Measurements from ENCODE around the gene CTDSPL.

Gene CTDSPL

GRCh38 chr3:38001456-38002081 lies 139.9 kb downstream of the CTDSPL start:
- DNase-seq = no peak
- Mint-ChIP-seq H3K9me3 (no peaks in the 10 kb centered on the region), H3K36me3 (ENCODE audit: low read depth) (peaks cover 7% of the 10 kb centered on the region), H3K4me1 (peaks cover 27% of the 10 kb centered on the region), H3K4me3 (no peak overlapping the region), H3K27ac (no peak overlapping the region), H3K27me3 (no peaks in the 10 kb centered on the region)
- no peak for ATAC-seq

- DNase-seq = no peak
- H3K27me3 Mint-ChIP-seq = no peaks in the 10 kb centered on the region
- H3K4me1 Mint-ChIP-seq = peaks cover 23% of the 10 kb centered on the region
- H3K27ac Mint-ChIP-seq = no peak overlapping the region
- no peak overlapping the region for H3K4me3 Mint-ChIP-seq
- peaks cover 4% of the 10 kb centered on the region for H3K36me3 Mint-ChIP-seq (ENCODE audit: low read depth)
- no peak for ATAC-seq
- no peaks in the 10 kb centered on the region for H3K9me3 Mint-ChIP-seq
Measured at GRCh38 chr3:38002291-38002876, 140.7 kb downstream of the CTDSPL start.

GRCh38 chr3:38002940-38003339 lies 141.3 kb downstream of the CTDSPL start:
- H3K9me3 Mint-ChIP-seq = no peaks in the 10 kb centered on the region
- ATAC-seq (no peak), DNase-seq (no peak)
- H3K4me1 Mint-ChIP-seq = peaks cover 21% of the 10 kb centered on the region
- H3K4me3 Mint-ChIP-seq = no peak overlapping the region
- H3K36me3 Mint-ChIP-seq (ENCODE audit: low read depth) = peaks cover 4% of the 10 kb centered on the region
- H3K27me3 Mint-ChIP-seq = no peaks in the 10 kb centered on the region
- H3K27ac Mint-ChIP-seq = no peak overlapping the region

DNA sequence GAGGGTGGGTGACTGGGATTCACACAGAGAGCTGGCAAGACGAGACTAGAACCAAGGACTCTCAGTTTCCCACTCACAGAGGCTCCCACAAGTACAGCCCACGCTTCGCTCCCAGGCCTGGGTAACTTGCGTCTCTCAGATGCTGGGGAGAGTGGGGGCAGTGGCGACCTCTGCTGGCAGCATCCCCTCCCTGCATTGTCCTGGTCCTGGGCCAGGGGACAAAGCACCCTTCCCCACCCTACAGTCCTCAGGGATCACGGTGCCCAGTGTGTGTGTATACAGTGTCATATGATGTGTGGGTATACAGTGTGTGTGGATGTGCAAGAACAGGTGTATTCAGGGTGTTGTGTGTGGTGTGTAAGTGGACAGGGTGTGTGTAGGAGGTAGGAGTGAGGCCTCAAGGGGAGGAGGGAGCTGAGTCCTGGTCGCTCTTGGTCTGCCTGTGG lies 141.7 kb downstream of the CTDSPL start:
- peak; percentile 45 for ATAC-seq
- Mint-ChIP-seq H3K27me3 (no peaks in the 10 kb centered on the region), H3K27ac (peak overlapping the region; percentile 54), H3K36me3 (ENCODE audit: low read depth) (peaks cover 4% of the 10 kb centered on the region), H3K4me3 (no peak overlapping the region), H3K4me1 (peaks cover 16% of the 10 kb centered on the region), H3K9me3 (no peaks in the 10 kb centered on the region)
- peak; percentile 73 for DNase-seq

DNA sequence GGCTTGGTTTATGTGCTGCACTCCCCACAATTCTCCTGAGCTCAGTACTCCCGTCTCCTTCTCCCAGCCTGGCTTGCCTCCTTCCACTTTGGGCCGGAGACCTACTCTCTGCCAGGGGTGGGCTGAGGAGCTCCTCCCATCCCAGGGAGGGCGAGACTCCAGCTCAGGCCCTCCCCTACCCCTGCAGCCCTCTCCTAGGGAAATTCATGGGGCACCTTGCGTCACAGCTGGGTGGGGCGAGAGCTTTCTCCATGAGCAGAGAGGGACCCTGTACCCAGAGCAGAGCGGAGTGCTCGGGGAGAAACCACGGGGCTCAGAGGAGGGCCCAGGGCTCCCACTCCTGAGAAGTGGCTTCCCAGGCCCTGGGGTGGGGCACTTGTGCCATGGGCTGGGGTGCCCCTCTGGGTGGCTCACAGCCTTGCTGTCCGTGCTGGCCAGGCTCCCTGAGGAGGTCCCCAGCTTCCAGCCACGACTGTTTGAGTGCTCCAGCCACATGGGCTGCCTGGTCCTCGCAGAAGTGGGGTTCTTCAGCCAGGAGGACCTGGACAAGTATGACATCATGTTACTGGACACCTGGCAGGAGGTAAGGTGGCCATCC lies 142.2 kb downstream of the CTDSPL start:
- peaks cover 12% of the 10 kb centered on the region for H3K4me1 Mint-ChIP-seq
- H3K27me3 Mint-ChIP-seq = no peaks in the 10 kb centered on the region
- no peaks in the 10 kb centered on the region for H3K9me3 Mint-ChIP-seq
- H3K4me3 Mint-ChIP-seq = no peak overlapping the region
- ATAC-seq = no peak
- peaks cover 4% of the 10 kb centered on the region for H3K36me3 Mint-ChIP-seq (ENCODE audit: low read depth)
- DNase-seq = no peak
- H3K27ac Mint-ChIP-seq = peak overlapping the region; percentile 54

DNA sequence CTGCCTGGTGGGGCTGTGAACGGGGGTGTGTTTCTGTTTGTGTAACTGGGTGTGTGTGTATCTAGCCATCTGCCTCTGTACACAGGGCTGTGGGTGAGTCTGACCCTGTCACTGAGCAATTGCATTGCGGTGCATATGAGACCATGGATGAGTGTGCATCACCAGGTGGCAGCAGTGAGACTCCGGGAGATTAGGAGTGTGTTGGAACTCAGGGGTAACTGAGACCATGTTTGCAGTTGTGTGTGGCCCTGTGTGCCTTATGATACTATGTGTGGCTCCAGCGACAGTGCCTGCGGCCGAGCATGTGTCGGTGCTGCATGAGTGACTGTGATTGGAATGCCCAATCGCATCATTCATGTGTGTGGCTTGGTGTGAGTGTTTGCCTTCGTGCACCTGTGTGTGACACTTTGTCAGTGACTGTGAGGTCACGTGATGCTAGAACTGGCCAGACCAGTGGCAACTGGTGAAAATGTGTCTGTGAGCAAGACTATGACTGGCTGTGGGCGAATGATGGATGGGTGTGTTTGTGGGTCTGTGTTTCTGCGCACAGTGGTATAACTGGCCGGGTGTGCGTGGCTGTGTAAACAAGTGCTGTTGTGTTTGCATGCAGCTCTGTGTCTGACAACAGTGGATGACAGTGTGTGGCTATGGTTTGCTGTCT lies 142.9 kb downstream of the CTDSPL start:
- Mint-ChIP-seq H3K36me3 (ENCODE audit: low read depth) (peaks cover 4% of the 10 kb centered on the region), H3K4me3 (no peak overlapping the region), H3K9me3 (no peaks in the 10 kb centered on the region), H3K4me1 (peaks cover 10% of the 10 kb centered on the region), H3K27me3 (no peaks in the 10 kb centered on the region), H3K27ac (peak overlapping the region; percentile 11)
- peak; percentile 30 for ATAC-seq
- peak; percentile 52 for DNase-seq

GRCh38 chr3:38005076-38006020 lies 143.7 kb downstream of the CTDSPL start:
- no peaks in the 10 kb centered on the region for H3K9me3 Mint-ChIP-seq
- H3K27me3 Mint-ChIP-seq = no peaks in the 10 kb centered on the region
- H3K4me1 Mint-ChIP-seq = peaks cover 10% of the 10 kb centered on the region
- no peak overlapping the region for H3K4me3 Mint-ChIP-seq
- H3K27ac Mint-ChIP-seq = peak overlapping the region; percentile 11
- H3K36me3 Mint-ChIP-seq (ENCODE audit: low read depth) = peaks cover 4% of the 10 kb centered on the region
- ATAC-seq = no peak
- DNase-seq = no peak

DNA sequence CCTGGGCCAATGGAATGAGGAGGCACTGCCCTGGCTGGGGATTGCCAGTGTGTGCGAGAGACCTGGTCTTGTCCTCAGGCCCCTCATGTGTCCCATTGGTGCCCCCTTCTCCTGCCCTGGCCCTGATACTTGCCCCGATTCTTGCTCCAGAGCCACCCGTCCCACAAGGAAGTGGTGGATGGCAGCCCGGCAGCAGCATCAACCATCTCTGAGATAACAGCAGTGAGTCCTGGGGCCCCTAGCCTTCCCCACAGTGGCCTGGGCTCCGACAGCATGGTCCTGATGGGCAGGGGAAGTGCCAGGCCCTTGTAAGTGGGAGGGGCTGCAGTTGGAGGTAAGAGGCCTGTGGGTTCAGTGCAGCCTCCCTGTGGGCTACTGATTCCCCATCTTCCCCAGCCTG lies 144.4 kb downstream of the CTDSPL start:
- peaks cover 4% of the 10 kb centered on the region for H3K36me3 Mint-ChIP-seq (ENCODE audit: low read depth)
- no peak overlapping the region for H3K4me3 Mint-ChIP-seq

DNA sequence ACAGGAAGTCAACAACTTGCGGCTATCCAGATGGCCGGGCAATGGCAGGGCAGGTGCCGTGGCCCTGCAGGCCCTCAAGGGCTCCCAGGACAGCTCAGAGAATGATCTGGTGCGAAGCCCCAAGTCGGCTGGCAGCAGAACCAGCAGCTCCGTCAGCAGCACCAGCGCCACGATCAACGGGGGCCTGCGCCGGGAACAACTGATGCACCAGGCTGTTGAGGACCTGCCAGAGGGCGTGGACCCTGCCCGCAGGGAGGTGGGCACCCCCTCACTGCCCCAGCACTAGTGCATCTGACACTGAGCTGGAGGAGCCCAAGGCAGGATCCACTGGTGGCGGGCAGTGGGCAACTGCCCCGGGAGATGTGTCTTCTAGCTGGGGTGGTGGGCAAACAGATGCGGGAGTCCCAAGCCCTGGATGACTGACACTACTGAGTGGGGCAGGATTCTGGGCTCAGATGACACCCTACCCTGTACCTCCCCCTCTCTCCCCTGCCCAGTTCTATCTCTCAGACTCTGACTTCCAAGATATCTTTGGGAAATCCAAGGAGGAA lies 144.8 kb downstream of the CTDSPL start:
- Mint-ChIP-seq H3K27ac (no peak overlapping the region), H3K4me3 (no peak overlapping the region), H3K4me1 (peaks cover 10% of the 10 kb centered on the region), H3K36me3 (ENCODE audit: low read depth) (peaks cover 4% of the 10 kb centered on the region), H3K9me3 (no peaks in the 10 kb centered on the region), H3K27me3 (no peaks in the 10 kb centered on the region)
- DNase-seq (no peak), ATAC-seq (no peak)

More for the DNA sequence above, 144.4 kb downstream of the CTDSPL start:
- Mint-ChIP-seq H3K4me1 (peaks cover 10% of the 10 kb centered on the region), H3K27me3 (no peaks in the 10 kb centered on the region), H3K27ac (no peak overlapping the region), H3K9me3 (no peaks in the 10 kb centered on the region)
- DNase-seq = no peak
- no peak for ATAC-seq

DNA sequence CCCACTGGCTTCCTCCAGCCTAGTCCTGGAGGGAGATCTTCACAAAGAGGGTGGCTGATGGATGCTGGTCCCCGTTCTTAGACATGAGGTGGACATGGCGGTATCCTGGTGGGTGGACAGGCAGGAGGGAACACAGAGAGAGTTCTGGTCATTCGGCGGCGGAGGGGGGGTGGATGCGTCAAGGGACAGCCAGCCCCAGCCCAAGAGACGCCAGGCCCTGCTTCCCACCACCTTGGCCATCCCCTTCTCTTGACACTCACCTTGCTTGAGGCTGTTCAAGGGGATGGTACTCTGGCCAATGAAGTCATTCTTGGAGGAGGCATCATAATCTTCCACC lies 146.0 kb downstream of the CTDSPL start:
- no peaks in the 10 kb centered on the region for H3K9me3 Mint-ChIP-seq
- H3K4me1 Mint-ChIP-seq = peaks cover 10% of the 10 kb centered on the region
- no peak for ATAC-seq
- H3K36me3 Mint-ChIP-seq (ENCODE audit: low read depth) = peaks cover 4% of the 10 kb centered on the region
- no peak overlapping the region for H3K27ac Mint-ChIP-seq
- DNase-seq = no peak
- H3K27me3 Mint-ChIP-seq = no peaks in the 10 kb centered on the region
- no peak overlapping the region for H3K4me3 Mint-ChIP-seq

DNA sequence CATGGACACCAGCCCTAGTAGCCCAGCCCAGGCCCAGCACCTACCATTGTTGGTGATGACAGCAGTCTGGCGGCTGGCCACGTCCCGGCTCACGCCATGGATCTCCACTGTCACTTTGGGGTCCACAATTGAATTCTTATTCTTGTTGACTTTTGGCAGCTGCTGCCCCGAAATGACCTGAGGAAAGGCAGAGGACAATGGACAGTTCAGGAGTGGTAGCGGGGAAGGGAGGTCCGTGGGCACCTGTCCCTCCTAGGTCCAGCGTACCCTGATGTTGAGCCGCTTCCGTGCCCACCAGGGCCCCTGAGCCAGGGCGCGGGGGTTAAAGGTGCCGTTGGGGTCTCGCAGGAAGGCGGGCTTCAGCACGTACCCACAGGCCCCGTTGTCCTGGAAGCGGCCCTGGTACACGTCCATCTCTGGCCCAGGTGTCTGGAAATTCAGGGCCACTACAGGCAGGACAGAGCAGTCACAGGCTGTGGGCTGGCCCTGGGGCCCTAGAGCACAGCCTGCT lies 146.6 kb downstream of the CTDSPL start:
- Mint-ChIP-seq H3K36me3 (ENCODE audit: low read depth) (peaks cover 4% of the 10 kb centered on the region), H3K4me1 (peaks cover 7% of the 10 kb centered on the region), H3K4me3 (no peak overlapping the region), H3K27me3 (no peaks in the 10 kb centered on the region), H3K27ac (no peak overlapping the region), H3K9me3 (no peaks in the 10 kb centered on the region)
- ATAC-seq = no peak
- DNase-seq = no peak

GRCh38 chr3:38008971-38009580 lies 147.4 kb downstream of the CTDSPL start:
- Mint-ChIP-seq H3K9me3 (no peaks in the 10 kb centered on the region), H3K4me3 (no peak overlapping the region), H3K27ac (no peak overlapping the region), H3K36me3 (ENCODE audit: low read depth) (peaks cover 4% of the 10 kb centered on the region), H3K4me1 (peaks cover 7% of the 10 kb centered on the region), H3K27me3 (no peaks in the 10 kb centered on the region)
- ATAC-seq (no peak), DNase-seq (no peak)

- no peaks in the 10 kb centered on the region for H3K9me3 Mint-ChIP-seq
- DNase-seq (no peak), ATAC-seq (no peak)
- no peaks in the 10 kb centered on the region for H3K27me3 Mint-ChIP-seq
- H3K4me1 Mint-ChIP-seq = peaks cover under 1% of the 10 kb centered on the region
- H3K4me3 Mint-ChIP-seq = no peak overlapping the region
- H3K36me3 Mint-ChIP-seq (ENCODE audit: low read depth) = no peaks in the 10 kb centered on the region
- H3K27ac Mint-ChIP-seq = no peak overlapping the region
Measured at GRCh38 chr3:38009807-38010591, 148.3 kb downstream of the CTDSPL start.

Measured in activated naive CD8-positive, alpha-beta T cell treated with anti-CD3 and anti-CD28 coated beads, Interleukin-2, amount 50 U/mL, for 24 hours (primary cell).